Inferior parietal cortex (tissue), 1 donor: ENCODE data around the gene OGFOD3.
A peak's percentile ranks its signal among the peaks of the same experiment; 100 is the strongest.
"Not testable (repeated sequence)": the region's sequence is repeated elsewhere in the genome, so short reads cannot be mapped to it uniquely, and the experiment has no call there.

ENCODE experiments used
- DNase-seq: peaks from one replicate; pipeline ENCODE4 v3.0.0-alpha.2; 2016; ENCODE audit errors: extremely low spot score

The OGFOD3 gene

DNA sequence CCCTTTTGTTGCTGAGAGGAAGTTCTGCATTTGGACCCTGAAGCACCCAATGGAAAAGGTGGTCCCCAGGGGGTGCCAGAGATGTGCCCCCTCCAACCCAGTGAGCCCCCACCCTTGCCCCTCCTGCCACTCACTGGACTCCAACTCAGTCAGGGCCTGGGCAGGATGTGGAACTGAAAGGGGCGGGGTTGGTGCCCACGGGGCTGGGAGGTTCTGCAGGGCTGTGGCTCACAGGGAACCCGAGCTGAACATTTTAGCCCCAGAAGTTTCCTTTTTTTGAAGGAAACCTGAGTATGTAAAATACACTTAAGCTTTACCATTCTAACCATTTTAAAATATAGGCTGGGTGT, 15.8 kb upstream of the OGFOD3 start:
- DNase-seq = no peak

DNA sequence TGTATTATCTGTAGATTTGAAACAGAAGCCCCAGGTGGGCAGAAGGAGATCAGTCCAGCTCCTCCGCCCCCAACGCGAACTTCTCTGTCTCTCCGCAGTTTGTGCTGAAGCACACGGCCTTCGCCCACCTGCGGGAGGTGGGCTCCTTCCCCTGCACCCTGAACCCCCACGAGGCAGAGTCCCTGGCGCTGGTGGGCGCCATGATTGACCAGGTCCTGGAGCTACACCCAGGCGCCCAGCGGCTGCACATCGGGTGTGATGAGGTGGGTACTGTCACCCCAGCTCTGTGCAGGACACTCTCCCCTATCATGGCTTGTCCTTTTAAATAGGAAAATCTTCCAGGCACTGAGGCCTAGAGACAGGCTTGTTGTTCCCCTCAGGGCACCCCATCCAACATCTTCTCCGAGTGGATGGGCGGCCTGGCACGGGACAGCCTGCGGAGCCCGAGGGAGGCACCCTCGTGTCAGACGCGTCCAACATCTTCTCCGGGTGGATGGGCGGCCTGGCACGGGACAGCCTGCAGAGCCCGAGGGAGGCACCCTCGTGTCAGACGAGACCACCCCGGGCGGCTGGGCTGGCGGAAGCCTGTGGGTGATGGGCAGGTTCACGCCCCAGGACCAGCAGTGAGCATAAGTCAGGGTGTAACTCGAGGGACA, 15.3 kb upstream of the OGFOD3 start:
- DNase-seq = no peak

DNA sequence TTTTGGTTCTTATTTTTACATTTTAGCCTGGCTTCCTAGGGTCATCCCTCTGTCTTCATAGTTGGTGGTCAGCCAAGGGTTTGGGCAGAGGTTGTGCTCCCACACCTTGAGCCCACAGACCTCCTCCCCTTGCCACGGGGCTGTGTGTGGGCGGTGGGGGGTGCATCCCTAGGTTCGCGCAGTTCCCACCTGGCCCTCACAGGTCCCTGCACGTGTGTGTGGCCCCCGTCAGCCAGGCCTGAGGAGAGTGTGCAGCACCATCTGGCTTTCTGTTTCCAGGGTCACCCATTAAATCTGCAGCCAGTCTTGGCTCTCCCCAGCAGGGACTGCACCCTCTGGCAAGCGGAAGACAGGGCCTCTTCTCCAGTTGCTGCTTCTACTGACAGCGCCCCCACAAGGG, 13.6 kb upstream of the OGFOD3 start:
- no peak for DNase-seq

DNA sequence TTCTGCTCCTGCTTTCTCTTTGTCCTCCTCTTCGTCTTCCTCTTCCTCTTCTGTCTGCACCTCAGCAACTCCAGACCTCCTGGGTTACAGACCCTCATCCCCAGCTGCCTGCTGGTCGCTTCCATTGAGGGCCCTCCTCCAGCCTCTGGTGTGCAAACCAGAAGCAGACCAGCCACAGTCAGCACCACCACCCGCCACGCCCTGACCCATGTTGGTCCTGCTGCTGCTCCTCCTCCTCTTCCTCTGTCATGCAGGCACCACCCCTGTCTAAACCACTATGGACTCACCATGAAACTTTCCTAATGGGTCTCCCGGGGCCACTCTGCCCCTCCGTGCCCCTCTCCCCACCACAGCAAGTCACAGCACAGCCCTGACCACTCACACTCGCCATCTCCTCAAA, 11.4 kb upstream of the OGFOD3 start:
- DNase-seq = no peak

GRCh38 chr17:82428546-82428945, 10.2 kb upstream of the OGFOD3 start:
- DNase-seq = no peak

- no peak for DNase-seq
These were observed 6.4 kb upstream of the OGFOD3 start for GRCh38 chr17:82424863-82425159.

GRCh38 chr17:82424001-82424862, 5.8 kb upstream of the OGFOD3 start:
- DNase-seq = peak; percentile 30

DNA sequence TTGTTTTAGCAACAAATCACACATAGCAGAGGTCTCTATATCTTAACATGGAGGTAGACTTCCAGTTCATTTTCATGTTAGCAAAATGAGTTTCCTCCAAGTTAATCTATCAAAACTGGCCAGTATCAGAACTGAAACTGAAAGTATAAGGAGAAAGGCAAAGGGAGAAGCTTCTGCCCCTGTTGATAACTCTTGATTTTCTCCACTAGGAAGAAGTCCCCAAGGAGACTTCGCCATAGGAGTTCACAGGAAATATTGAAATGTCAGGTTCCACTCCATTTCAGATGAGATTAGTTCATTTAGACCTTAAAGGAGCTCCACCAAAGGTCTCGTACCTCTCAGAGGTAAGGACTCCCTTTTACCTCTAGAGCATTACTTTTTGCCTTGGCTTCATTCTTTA, 1.2 kb upstream of the OGFOD3 start:
- DNase-seq = no peak

DNA sequence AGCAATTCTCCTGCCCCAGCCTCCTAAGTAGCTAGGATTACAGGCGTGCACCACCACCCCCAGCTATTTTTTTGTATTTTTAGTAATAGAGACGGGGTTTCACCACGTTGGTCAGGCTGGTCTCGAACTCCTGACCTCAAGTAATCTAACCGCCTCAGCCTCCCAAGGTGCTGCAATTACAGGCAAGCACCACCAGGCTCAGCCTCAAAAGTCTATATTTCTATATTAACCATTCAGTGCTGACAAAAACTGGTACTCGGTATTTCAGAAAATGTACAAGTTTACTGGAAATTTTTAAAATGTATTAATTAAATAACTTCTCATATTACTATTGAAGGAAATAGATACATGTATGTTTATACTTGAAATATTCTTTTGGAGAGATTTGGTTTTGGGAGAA, 1.6 kb downstream of the OGFOD3 start:
- DNase-seq = no peak

DNA sequence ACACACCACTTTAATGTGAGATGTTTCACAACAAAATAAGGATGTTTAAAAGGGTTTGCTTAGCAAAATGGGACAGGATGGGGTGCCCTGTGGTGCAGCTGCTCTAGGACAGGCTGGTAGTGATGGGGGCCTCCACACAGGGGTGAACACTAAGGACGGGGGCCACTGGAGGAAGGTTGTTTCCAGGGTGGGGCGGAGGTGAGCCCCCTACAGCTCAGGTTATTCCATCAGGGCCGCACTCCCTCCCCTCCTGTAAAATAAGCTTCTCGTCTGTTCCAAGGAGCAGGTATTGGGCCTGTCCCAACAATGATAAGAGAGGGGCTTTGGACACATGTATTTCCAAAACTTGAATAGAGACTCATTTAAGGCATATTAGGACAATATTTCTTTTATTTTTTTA, 2.1 kb downstream of the OGFOD3 start:
- DNase-seq = no peak

- DNase-seq = no peak
These were observed 2.6 kb downstream of the OGFOD3 start for GRCh38 chr17:82415786-82416185.

DNA sequence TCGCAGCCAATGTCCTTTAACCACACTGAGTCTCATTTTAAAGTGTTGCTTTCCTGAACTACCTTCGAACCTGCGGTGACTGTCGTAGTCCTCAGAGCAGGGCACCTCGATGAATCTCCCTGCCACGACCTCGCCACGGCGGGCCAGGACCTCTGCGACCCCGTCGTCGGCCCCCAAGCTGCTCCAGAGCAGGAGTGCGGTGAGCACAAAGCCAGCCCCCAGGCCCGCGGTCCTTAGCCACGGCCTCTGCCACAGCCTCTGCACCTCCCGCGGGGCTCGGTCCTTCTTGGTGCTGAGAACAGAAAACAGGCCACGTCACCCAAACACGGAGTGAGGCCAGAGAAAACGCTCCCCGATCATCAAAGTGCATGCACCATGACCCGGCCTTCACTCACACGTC, 3.0 kb downstream of the OGFOD3 start:
- no peak for DNase-seq

GRCh38 chr17:82414548-82415281, 3.7 kb downstream of the OGFOD3 start:
- peak; percentile 71 for DNase-seq

DNA sequence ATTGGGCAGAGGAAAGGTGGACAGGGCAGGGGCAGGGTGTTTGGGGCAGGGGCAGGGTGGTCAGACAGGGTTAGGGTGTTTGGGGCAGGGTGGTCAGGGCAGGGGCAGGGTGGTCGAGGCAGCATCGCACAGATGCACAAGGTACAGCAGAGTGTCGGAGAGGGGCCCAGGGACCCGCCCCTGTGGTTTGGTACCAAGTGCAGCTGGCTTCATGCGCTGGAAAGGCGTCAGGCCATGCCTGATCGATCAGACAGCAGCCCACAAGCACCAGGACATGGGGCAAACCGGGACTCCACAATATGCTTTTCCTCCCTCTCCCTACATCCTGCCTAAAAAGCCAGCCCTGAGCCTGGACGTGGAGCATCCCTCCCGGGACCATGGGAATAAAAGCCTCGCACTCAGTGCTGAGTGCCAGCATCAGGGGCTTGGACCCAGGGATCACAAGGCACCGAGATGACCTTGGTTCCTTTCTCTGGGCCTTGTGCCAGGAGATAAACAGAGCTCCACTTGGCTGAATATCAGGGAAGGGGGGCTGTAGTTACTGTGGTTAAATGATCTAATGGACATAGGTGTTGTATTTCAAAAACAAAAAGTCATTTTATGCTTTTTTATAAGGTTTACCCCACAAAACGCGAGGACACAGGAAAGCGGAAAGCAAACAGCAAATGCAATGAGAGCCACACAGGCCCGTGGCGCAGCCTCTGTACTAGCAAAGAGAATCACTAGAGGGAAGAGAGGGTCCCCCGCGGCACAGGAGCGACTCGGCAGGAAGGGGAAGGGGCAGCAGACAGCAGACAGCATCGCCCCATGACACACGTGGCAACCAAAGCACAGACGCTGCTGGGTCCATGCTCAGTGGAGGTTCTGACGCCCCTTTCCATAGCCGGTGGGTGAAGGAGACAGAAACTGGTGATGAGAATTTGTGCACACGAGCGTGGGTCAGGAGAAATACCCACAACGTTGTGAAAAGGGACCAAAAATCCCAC, 5.6 kb downstream of the OGFOD3 start:
- no peak for DNase-seq

GRCh38 chr17:82412081-82412480, 6.3 kb downstream of the OGFOD3 start:
- not testable (repeated sequence) for DNase-seq

GRCh38 chr17:82411396-82412053, 6.9 kb downstream of the OGFOD3 start:
- DNase-seq = no peak

DNA sequence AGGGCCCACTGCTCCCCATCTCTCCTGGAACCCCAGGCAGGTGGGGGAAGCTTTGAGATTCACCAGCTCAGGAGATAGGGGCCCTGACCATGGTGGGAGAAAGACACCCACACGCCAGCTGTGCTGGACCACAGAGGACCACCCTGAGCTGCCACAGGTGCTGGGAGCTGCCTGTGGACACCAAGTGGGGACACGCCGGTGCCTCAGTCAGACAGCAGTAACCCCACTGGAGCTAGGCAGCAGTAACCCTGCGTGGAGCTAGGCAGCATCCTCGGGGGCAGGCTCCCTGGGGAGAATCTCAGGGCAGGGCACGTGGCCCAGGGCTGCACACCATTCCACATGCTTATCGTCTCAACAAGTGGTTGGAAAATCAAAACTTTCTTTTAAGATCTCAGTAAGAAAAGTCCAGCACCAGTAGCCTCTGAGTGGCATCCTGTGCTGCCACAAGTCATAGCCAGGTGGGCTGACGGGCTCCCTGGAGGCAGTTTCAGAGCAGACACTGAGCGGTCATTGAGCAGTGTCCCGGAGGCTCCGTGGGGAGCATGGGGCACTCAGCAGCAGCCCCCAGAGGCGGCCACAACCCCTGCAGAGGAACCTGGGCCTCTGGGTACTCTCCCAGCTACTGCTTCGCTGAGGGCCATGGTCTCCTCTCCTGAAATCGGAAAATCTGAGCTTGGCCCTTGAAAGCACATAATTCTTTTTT, 8.2 kb downstream of the OGFOD3 start:
- DNase-seq = no peak

- DNase-seq = no peak
These were observed 9.5 kb downstream of the OGFOD3 start for GRCh38 chr17:82408938-82409318.

DNA sequence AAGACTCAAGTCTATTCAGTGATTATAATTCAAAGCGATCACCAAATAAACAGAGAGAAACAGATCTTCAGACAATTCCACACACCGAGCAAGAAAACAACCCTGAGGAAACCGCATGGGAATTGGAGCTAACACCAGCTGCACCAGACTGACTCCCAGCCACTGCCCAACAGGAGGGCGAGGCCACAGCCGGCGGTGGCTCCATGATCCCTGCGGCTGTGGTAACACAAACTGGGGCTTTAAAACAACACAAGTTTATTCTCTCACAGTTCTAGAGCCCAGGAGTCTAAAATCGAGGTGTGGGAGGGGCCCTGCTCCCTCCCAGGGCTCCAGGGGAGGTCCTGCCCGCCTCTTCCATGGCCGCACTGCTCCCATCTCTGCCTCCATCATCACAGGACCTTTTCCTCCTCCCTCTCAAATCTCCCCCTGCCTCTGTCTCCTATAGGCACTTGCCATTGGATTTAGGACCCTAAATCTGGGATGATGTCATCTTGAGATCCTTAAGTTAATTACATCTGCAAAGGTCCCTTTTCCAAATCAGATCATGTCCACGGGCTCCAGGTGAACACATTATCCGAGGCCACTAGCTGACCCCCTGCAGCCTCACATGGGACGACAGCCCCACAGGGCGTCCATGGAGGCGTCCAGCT, 10.0 kb downstream of the OGFOD3 start:
- no peak for DNase-seq

GRCh38 chr17:82407255-82407654, 11.1 kb downstream of the OGFOD3 start:
- no peak for DNase-seq
